HG03460 (cell line): ENCODE results near the gene BATF3.

Experiments
- ATAC-seq: cut with Tn5 transposase; IDR thresholded peaks from one replicate; pipeline ENCODE4 v1.9.1; 2021; ENCODE audit not compliant: unreplicated experiment

BATF3 gene

DNA sequence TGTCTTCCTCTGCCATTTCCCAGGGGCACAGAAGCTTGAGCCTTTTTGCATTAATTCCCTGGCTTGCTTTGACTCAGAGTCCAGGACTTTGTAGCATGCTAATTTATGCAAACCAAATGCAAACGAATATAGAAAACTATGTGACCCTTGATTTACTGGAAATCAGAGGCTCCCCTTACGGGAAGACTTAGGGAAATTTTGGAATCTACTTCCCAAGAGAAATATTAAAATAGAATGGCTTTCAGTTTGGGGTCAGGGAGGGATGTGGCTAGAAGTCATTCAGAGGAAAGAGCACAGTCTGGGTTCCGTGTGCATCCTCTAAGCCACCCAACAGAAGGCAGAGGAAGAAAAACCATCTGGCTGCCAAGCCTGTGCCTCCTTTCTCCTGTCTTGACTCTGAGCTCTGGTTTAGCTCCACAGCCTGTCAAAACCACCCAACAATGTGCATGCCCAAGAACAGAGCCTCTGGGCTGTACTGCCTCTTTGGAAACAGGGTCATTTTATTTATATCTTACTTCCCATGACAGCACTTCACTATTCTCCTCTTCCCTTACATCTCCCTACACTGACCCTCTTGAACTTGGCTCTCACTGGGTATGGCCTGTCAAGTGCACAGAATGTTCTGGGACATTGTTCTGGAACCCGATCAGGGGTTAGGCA lies 61.0 kb downstream of the BATF3 start:
- ATAC-seq = no peak

DNA sequence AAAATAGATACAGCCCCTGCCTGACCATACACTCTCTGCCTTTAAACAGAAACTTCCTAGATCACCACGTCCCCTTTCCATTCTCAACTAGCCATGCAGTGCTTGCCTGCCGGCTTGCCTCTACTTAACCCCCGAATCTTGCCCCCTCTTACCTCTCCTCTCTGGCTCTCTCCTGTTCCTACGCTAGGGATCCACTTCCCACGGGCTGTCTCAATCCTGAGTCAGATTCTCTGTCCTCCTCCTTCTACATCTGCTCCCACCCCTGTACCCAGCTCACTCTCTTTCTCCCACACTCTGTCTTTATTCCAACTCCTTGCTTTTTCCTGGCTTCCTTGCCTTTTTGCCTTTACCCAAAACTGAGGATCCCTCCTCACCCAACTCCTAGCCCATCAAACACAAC lies 61.7 kb downstream of the BATF3 start:
- ATAC-seq = no peak
